GM18507 (cell line): ENCODE data around the gene RPS19BP1.

Experiments used
- DNase-seq: peaks from one replicate; pipeline ENCODE4 v3.0.0; 2011; ENCODE audit warnings: low read depth; ENCODE audit not compliant: insufficient read length; ENCODE audit errors: extremely low spot score
- FAIRE-seq: peaks from 2 replicates; lab custom pipeline; 2011; peaks lifted over from hg19 to GRCh38; lab: Jason Lieb, UNC

The RPS19BP1 gene

DNA sequence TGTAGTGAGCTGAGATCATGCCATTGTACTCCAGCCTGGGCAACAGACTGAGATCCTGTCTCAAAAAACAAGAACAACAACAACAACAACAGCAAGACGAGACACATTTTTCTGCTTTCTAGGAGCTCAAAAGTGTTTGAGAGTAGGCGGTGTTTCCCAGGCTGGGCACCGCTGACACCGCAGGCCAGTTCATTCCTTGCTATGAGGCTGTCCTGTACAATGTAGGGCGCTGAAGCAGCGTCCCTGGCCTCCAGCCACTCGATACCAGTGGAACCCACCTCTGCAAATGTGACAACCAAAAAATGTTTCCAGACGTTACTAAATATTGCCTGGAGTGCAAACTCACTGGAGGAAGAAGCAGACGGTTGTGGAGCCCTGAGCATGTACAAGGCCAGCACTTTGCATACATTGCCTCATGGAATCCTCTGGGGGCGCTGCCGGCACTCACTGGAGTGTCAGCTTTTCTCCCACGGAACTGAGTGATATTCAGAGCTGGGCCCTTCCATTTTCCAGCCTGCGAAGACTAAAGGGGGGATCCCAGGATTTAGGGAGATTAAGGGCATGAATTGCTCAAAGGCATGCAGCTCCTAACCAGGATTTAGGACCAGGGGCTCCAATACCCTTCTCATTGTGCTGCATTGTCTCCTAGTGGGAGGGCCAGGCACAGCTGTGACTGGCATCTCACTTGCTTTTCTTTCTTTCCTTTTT lies 36.3 kb downstream of the RPS19BP1 start:
- DNase-seq (no peak), FAIRE-seq (peak; percentile 70)

DNA sequence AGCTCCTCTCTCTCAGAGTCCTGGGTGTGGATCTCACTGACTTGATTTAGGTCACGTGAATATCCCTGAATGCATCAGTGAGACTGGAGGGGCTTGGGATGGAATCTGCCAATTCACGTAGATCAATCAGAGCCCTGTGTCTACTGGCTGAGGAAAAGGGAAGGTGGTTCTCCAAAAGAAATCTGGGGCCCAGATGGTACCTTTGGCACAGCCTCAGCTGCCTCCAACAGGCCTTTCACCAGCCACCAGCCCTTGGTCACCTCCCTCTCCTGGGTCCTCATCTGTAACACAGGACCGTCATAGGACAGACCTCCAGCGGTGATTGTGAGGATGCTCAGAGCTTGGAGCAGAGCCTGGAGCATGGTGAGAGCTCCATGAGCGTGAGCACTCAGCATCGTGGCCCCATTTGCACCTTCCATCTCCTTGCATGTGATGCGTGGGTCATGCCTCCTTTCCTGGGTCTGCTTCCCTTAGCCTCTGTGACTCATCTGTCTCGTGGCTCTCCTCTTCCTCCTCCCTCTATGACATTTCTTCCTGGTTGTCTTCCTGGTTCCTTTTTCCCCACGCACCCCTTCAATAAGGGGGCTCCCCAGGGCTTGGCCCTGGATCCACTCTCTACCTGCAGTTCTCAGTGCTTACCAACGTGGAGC lies 38.0 kb downstream of the RPS19BP1 start:
- DNase-seq, result no peak
- FAIRE-seq, result no peak

- FAIRE-seq (no peak), DNase-seq (no peak)
These were observed 38.8 kb downstream of the RPS19BP1 start for GRCh38 chr22:39493759-39494158.

- no peak for FAIRE-seq
- DNase-seq, result no peak
These were observed 40.4 kb downstream of the RPS19BP1 start for GRCh38 chr22:39492186-39492585.

DNA sequence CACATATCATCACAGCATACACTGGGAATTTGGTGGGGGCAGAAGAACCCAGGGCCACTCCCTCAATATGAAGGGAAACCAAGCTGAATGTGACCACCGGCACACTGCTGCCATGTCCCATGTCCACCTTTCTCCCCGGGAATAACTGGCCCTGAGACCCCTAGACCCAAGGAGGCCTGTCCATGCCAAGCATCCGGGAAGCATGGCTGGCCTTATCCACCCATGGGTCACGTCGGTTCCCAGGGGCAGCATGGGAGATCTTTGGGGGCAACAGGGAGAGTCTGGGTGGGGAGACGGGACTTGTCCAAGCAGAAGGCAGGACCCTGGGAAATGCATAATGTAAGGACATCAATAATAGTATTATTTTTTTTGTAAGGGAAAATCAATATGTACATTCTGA lies 40.9 kb downstream of the RPS19BP1 start:
- DNase-seq (no peak), FAIRE-seq (no peak)

DNA sequence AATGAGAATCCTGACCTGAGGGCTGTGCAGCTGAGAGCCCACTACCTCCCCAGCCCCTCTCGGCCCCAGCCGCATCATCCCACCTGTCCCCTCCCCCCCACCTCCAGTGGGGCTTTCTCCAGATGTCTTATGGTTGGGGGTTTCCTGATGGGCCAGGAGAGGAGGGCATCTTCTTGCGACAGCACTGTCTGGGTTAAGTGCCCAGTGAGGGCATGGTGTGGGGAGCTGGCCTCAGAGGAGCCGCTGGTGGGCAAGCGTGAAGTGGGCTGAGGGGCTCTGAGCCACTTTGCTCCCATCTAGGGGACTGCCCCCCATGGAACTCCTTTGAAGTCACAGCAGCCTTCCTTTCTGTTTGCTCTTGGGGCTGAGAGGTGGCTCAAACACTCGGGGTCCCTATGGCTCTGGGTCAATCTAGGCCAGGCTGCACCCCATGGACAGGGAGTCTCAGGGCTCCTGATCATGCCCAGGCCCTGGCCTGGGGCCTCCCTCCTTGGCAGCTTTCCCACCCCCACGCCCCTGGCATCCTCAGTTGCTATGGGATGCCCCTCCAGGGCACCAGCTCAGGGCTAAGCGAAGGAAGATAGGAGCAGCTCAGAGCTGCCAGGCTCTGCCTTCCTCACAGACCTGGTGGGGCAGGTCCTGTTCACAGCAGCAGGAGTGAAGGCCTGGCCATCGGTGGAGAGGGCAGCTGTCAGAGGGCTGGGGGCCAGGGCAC lies 41.4 kb downstream of the RPS19BP1 start:
- DNase-seq (no peak), FAIRE-seq (no peak)

- DNase-seq (peak; percentile 84), FAIRE-seq (peak; percentile 92)
These were observed 42.3 kb downstream of the RPS19BP1 start for GRCh38 chr22:39490135-39490798.

GRCh38 chr22:39489094-39490068 lies 43.2 kb downstream of the RPS19BP1 start:
- DNase-seq (no peak), FAIRE-seq (no peak)

GRCh38 chr22:39488563-39489083 lies 43.9 kb downstream of the RPS19BP1 start:
- no peak for DNase-seq
- no peak for FAIRE-seq

DNA sequence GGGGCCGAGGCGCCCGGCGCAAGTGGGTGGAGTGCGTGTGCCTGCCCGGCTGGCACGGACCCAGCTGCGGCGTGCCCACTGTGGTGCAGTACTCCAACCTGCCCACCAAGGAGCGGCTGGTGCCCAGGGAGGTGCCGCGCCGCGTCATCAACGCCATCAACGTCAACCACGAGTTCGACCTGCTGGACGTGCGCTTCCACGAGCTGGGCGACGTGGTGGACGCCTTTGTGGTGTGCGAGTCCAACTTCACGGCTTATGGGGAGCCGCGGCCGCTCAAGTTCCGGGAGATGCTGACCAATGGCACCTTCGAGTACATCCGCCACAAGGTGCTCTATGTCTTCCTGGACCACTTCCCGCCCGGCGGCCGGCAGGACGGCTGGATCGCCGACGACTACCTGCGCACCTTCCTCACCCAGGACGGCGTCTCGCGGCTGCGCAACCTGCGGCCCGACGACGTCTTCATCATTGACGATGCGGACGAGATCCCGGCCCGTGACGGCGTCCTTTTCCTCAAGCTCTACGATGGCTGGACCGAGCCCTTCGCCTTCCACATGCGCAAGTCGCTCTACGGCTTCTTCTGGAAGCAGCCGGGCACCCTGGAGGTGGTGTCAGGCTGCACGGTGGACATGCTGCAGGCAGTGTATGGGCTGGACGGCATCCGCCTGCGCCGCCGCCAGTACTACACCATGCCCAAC lies 44.6 kb downstream of the RPS19BP1 start:
- FAIRE-seq, result no peak
- no peak for DNase-seq

DNA sequence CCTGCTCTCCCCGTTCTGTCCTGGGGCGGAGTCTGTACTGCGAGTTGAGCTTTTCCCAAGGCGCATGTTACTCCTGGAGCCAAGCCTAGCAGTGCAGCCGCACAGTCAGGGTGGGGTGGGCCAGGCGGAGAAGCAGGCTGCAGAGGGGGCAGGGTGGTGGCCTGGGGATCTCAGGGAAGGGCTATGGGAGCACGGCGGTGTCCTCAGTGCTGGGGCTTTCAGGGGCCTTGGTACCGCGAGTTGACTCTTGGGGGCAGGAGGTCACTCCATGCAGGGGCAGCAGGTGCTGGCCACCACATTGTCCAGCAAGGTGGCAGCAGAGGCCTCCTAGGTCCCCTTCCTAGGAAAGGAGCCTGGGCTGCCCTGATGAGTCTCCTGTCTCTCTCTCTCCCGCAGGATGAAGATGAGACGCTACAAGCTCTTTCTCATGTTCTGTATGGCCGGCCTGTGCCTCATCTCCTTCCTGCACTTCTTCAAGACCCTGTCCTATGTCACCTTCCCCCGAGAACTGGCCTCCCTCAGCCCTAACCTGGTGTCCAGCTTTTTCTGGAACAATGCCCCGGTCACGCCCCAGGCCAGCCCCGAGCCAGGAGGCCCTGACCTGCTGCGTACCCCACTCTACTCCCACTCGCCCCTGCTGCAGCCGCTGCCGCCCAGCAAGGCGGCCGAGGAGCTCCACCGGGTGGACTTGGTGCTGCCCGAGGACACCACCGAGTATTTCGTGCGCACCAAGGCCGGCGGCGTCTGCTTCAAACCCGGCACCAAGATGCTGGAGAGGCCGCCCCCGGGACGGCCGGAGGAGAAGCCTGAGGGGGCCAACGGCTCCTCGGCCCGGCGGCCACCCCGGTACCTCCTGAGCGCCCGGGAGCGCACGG lies 45.4 kb downstream of the RPS19BP1 start:
- FAIRE-seq (no peak), DNase-seq (no peak)

DNA sequence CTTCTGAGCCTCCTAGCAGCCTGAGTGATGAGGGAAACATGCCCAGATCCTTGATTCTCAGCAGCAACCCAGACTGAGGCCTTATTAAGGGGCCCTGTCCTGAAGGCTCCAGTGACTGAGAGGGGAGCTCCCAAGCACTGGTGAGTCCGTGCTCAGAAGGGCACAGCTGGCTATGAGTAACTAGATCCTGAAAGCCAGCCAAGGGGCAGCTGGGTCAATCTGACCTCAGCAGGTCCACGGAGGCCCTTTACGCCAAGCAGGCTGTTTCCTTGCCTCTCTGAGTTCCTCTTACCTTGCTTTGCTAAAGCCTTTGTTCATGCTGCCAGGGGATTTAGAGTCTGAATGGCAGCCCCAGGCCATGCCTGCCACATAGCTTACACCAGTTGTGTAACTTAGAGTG lies 49.8 kb downstream of the RPS19BP1 start:
- no peak for FAIRE-seq

DNA sequence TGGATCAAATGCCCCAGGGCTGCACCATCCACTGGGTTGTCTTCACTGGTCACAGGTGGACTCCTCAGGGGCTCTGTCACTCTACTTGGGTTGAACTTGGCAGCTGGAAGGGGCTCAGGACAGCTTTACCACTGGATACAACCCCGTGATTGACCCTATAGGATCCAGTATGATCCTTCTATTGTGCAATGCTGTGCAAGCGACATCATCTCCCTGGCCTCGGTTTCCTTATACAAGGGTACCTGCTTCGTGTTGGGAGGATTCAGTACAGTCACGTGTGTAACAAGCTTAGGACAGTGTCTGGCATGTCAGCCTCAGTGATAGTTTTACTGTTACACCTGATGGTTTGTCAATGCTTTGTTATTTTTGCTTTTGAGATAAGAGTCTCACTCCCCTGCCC lies 51.0 kb downstream of the RPS19BP1 start:
- DNase-seq (no peak), FAIRE-seq (no peak)

More for the DNA sequence above, 49.8 kb downstream of the RPS19BP1 start:
- no peak for DNase-seq

GRCh38 chr22:39481054-39481453 lies 51.5 kb downstream of the RPS19BP1 start:
- FAIRE-seq (no peak), DNase-seq (no peak)

DNA sequence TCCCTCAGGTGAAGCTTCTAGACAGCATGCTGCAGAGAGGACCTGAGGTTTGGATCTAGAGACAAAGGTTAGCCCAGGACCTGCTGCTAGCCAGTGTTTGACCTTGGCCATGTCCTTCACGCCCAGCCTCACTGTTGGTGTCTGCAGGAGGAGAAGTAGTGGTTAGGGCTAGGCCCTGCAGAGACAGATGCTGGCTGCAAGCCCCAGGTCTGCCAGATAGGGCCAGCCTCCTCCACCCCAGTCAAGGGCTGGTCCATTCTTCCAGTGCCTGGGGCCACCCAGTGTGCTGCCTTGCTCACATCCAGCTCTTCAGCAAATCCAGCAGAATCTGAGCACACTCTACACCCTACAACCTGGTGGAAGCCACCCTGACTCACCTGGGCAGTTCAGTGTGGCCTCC lies 52.0 kb downstream of the RPS19BP1 start:
- no peak for DNase-seq
- no peak for FAIRE-seq

DNA sequence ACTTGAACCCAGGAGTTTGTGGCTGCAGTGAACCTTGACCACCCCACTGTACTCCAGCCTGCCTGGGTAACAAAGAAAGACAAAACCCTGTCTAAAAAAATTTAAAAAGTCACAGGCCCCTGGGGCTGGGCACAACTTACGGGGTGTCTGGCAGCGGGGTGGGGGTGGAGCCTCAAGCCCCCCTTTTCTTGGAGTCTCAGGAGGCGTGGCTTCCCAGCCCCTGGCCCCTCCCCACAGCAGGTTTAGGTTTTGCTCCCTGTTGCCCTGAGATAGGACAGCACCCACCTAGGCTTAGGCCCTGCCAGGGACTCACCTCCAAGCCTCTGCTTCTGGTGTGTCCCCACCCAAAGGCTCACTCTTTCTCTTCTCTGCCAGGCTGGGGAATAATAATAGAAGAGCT lies 53.3 kb downstream of the RPS19BP1 start:
- DNase-seq (no peak), FAIRE-seq (no peak)
